CD14-positive monocyte (primary cell): Measurements from ENCODE around the gene MBNL2. TPM values are rescaled to one million over a fixed set of nuclear protein-coding genes. Genes with fewer than 3 reads are reported as not detected.

ENCODE experiments used
- DNase-seq, 3 donors: peaks; one replicate each; pipeline ENCODE4 v3.0.0-alpha.2; 2011 to 2022
- H2AFZ ChIP-seq: 2 replicates; pipeline ENCODE4 v1.6.0; 2012; ENCODE audit warnings: mild to moderate bottlenecking, low read depth, low read length, inconsistent platforms; ENCODE audit not compliant: insufficient read depth, poor library complexity, severe bottlenecking
- H3K27ac ChIP-seq, 2 donors: 1 replicate in 1 of 2; 2 replicates in 1 of 2; pipeline ENCODE4 v1.5.1; 2012 to 2013; ENCODE audit warnings: low read length in 2 of 2, control low read depth in 1 of 2, inconsistent platforms in 1 of 2, low read depth in 1 of 2, mild to moderate bottlenecking in 1 of 2
- H3K27me3 ChIP-seq, 2 donors: one replicate each; pipeline versions ENCODE4 v1.6.0 to v1.6.1; 2011 to 2013; ENCODE audit warnings: low read length in 2 of 2; ENCODE audit not compliant: control insufficient read depth in 2 of 2, insufficient read depth in 2 of 2
- H3K36me3 ChIP-seq, 2 donors: replicated peaks in 1 of 2; 1 replicate in 1 of 2; 2 replicates in 1 of 2; pipeline versions ENCODE4 v1.5.1 to v1.6.1; 2012 to 2013; ENCODE audit warnings: low read length in 2 of 2, control low read depth in 1 of 2, inconsistent platforms in 1 of 2, mild to moderate bottlenecking in 1 of 2; ENCODE audit not compliant: insufficient read depth in 2 of 2, control insufficient read depth in 1 of 2
- H3K4me1 ChIP-seq, 2 donors: 1 replicate in 1 of 2; 2 replicates in 1 of 2; pipeline versions ENCODE4 v1.5.1 to v1.6.1; 2012 to 2013; ENCODE audit warnings: low read length in 2 of 2, control low read depth in 1 of 2, inconsistent platforms in 1 of 2, mild to moderate bottlenecking in 1 of 2, moderate library complexity in 1 of 2; ENCODE audit not compliant: insufficient read depth in 2 of 2, control insufficient read depth in 1 of 2
- H3K4me2 ChIP-seq: replicated peaks from 2 replicates; pipeline ENCODE3; 2012; ENCODE audit warnings: low read length, moderate library complexity, mild to moderate bottlenecking; ENCODE audit not compliant: poor library complexity, severe bottlenecking; ENCODE audit errors: extremely low read depth
- H3K4me3 ChIP-seq, 3 experiments: fragments of 200-600 bp in 1 of 3; sonication (generic) in 1 of 3; replicated peaks in 1 of 3; 1 replicate in 2 of 3; 2 replicates in 1 of 3; pipeline ENCODE4 v1.5.1; 2011 to 2013; ENCODE audit warnings: low read length in 3 of 3, mild to moderate bottlenecking in 3 of 3, control low read depth in 2 of 3, low read depth in 2 of 3, inconsistent platforms in 1 of 3, moderate library complexity in 1 of 3
- H3K79me2 ChIP-seq: 2 replicates; pipeline ENCODE4 v1.6.0; 2012; ENCODE audit warnings: mild to moderate bottlenecking, control low read depth, inconsistent platforms, low read length, moderate library complexity; ENCODE audit not compliant: insufficient read depth
- H3K9ac ChIP-seq: 2 replicates; pipeline ENCODE4 v1.6.0; 2017; ENCODE audit warnings: low read length, mild to moderate bottlenecking; ENCODE audit not compliant: insufficient read depth, poor library complexity, severe bottlenecking
- H3K9me3 ChIP-seq, 2 donors: replicated peaks in 1 of 2; 1 replicate in 1 of 2; 2 replicates in 1 of 2; pipeline versions ENCODE4 v1.5.1 to v1.6.1; 2012 to 2013; ENCODE audit warnings: low read length in 2 of 2, control low read depth in 1 of 2; ENCODE audit not compliant: control insufficient read depth in 1 of 2, insufficient read depth in 1 of 2
- H4K20me1 ChIP-seq: 2 replicates; pipeline ENCODE4 v1.6.0; 2012; ENCODE audit warnings: mild to moderate bottlenecking, low read length, control low read depth, moderate library complexity; ENCODE audit not compliant: insufficient read depth
- H3K27ac Mint-ChIP-seq, 7 donors: one replicate each; pipeline ENCODE4 v1.8.0; 2020; ENCODE audit warnings: mild to moderate bottlenecking in 7 of 7, mixed read lengths in 7 of 7, moderate library complexity in 6 of 7, inconsistent platforms in 2 of 7
- H3K27me3 Mint-ChIP-seq, 3 donors: one replicate each; pipeline ENCODE4 v1.8.0; 2021 to 2022; ENCODE audit warnings: low read depth in 3 of 3, mild to moderate bottlenecking in 3 of 3, mixed read lengths in 3 of 3, moderate library complexity in 3 of 3, inconsistent platforms in 1 of 3
- H3K36me3 Mint-ChIP-seq, 2 donors: one replicate each; pipeline ENCODE4 v1.8.0; 2020; ENCODE audit warnings: mixed read lengths in 2 of 2, inconsistent platforms in 1 of 2, mild to moderate bottlenecking in 1 of 2
- H3K4me1 Mint-ChIP-seq: one replicate; pipeline ENCODE4 v1.8.0; 2020; ENCODE audit warnings: mild to moderate bottlenecking, mixed read lengths
- H3K4me3 Mint-ChIP-seq, 2 donors: one replicate each; pipeline ENCODE4 v1.8.0; 2020; ENCODE audit warnings: mild to moderate bottlenecking in 2 of 2, mixed read lengths in 2 of 2, moderate library complexity in 1 of 2
- H3K9me3 Mint-ChIP-seq, 7 donors: one replicate each; pipeline ENCODE4 v1.8.0; 2020 to 2022; ENCODE audit warnings: mixed read lengths in 7 of 7, mild to moderate bottlenecking in 6 of 7, moderate library complexity in 6 of 7, inconsistent platforms in 2 of 7
- CTCF ChIP-seq: fragments of 200-600 bp; IDR thresholded peaks from one replicate; pipeline ENCODE4 v1.8.0; 2022; ENCODE audit warnings: antibody characterized with exemption, mild to moderate bottlenecking
- WGBS: methylation state at CpG from one replicate; pipeline ENCODE4 v1.1.5; 2013; ENCODE audit warnings: missing lambda C conversion rate; ENCODE audit not compliant: insufficient coverage; 5-methylcytosine and 5-hydroxymethylcytosine counted together
- intact Hi-C, 2 donors: fragments of 100-400 bp; cut with micrococcal nuclease; formaldehyde crosslinking; loops; one replicate each; pipeline versions ENCODE4 v1.15.0 to v1.15.1; 2023
- polyA plus RNA-seq, 3 donors: library from polyadenylated mRNA; depleted of rRNA in 1 of 3; unstranded in 2 of 3; stranded (reverse) in 1 of 3; fragments of 300-500 nt in 2 of 3; fragments of >200 nt in 1 of 3; fragmentation: Illumina TruSeq in 2 of 3; gene quantifications; 1 replicate in 2 of 3; 2 replicates in 1 of 3; pipeline ENCODE4 v1.2.3, GENCODE V29; 2012 to 2021

Gene MBNL2
- polyA plus RNA-seq, 3 donors = 8.5 to 15.5 (median 13.4) TPM

- Histone ChIP-seq H4K20me1 (peaks cover 75% of the 10 kb centered on the region), H3K4me3 (no peak overlapping the region), H3K9me3 (no peaks in the 10 kb centered on the region), H2AFZ (no peak overlapping the region), H3K9ac (no peak overlapping the region), H3K36me3 (peaks cover 0 to 13% of the 10 kb centered on the region in 2 donors), H3K4me1 (peaks cover 34 to 46% of the 10 kb centered on the region in 2 donors), H3K4me2 (no peak overlapping the region), H3K27me3 (no peaks in the 10 kb centered on the region), H3K27ac (no peak overlapping the region), H3K79me2 (peaks cover 92% of the 10 kb centered on the region)
- Mint-ChIP-seq H3K27ac (peak overlapping the region in 4 of 7 donors; percentile 6 to 78 (median 19)), H3K4me3 (peak overlapping the region in 1 of 2 donors; percentile 72), H3K36me3 (peaks cover 15 to 23% of the 10 kb centered on the region in 2 donors), H3K27me3 (no peaks in the 10 kb centered on the region), H3K4me1 (peaks cover 50% of the 10 kb centered on the region), H3K9me3 (no peaks in the 10 kb centered on the region)
- intact Hi-C loops = loop anchor here (10.0 kb wide), 1 partner anchor 208 kb away; the partner anchor contains the start of gene RAP2A (in 2 of the 2)
- DNase-seq = peak in 1 of 3 donors; percentile 11
- WGBS = 25% methylated on average over 2 of the region's 6 CpGs
- no peak for TF ChIP-seq CTCF
Measured at GRCh38 chr13:97226788-97227627, 4.9 kb downstream of the MBNL2 start.

- Histone ChIP-seq H2AFZ (no peak overlapping the region), H3K36me3 (peaks cover 0 to 20% of the 10 kb centered on the region in 2 donors), H3K9ac (no peak overlapping the region), H4K20me1 (peaks cover 93% of the 10 kb centered on the region), H3K27ac (no peak overlapping the region), H3K4me3 (no peak overlapping the region), H3K4me2 (no peak overlapping the region), H3K27me3 (no peaks in the 10 kb centered on the region), H3K4me1 (peaks cover 26 to 36% of the 10 kb centered on the region in 2 donors), H3K9me3 (no peaks in the 10 kb centered on the region), H3K79me2 (peaks cover 93% of the 10 kb centered on the region)
- intact Hi-C loops = loop anchor here (10.0 kb wide), 1 partner anchor 206 kb away; the partner anchor contains the start of gene RAP2A (in 2 of the 2)
- Mint-ChIP-seq H3K4me3 (no peak overlapping the region), H3K9me3 (no peaks in the 10 kb centered on the region), H3K27ac (no peak overlapping the region), H3K4me1 (peaks cover 45% of the 10 kb centered on the region), H3K36me3 (peaks cover 18 to 33% of the 10 kb centered on the region in 2 donors), H3K27me3 (peaks cover 0 to 2% (median 0%) of the 10 kb centered on the region in 3 donors)
- WGBS = no CpG with 5 or more reads among the region's 3 CpGs
- TF ChIP-seq CTCF = no peak
- no peak for DNase-seq
Measured at GRCh38 chr13:97228850-97229521, 6.9 kb downstream of the MBNL2 start.
